SK-N-SH (cell line): ENCODE results near the gene ROBO4. TPM values are rescaled to one million over a fixed set of nuclear protein-coding genes. Genes with fewer than 3 reads are reported as not detected.
A peak's percentile ranks its signal among the peaks of the same experiment; 100 is the strongest.

ENCODE experiments used
- CTCF ChIA-PET: fragments of 300-600, 350-600 bp; formaldehyde crosslinking; extraction: SDS; loops from one replicate; lab custom pipeline; 2021; lab: Yijun Ruan, JAX
- POLR2A ChIA-PET: fragments of 350-600 bp; sonication (Branson Sonifier 250); formaldehyde crosslinking; extraction: SDS; loops from one replicate; lab custom pipeline; 2020; ENCODE audit warnings: antibody characterized with exemption, inconsistent platforms; lab: Yijun Ruan, JAX
- DNase-seq: peaks from one replicate; pipeline ENCODE4 v3.0.0; 2012
- H2AFZ ChIP-seq: fragments of 200-600 bp; sonication (generic); 2 replicates; pipeline ENCODE4 v1.8.1; 2016; ENCODE audit warnings: antibody characterized with exemption, mild to moderate bottlenecking, low read depth
- H3F3A ChIP-seq: fragments of 200-600 bp; sonication (generic); replicated peaks from 2 replicates; pipeline ENCODE3; 2016; ENCODE audit warnings: antibody characterized with exemption, mild to moderate bottlenecking; ENCODE audit not compliant: insufficient read depth
- H3K27ac ChIP-seq, 2 experiments: fragments of 200-500 bp in 1 of 2; fragments of 200-600 bp in 1 of 2; sonication (Bioruptor generic) in 1 of 2; sonication (generic), shearing (Covaris generic) in 1 of 2; 2 replicates each; pipeline versions ENCODE4 v1.5.1 to v1.6.1; 2014 to 2016; ENCODE audit warnings: low read depth in 2 of 2, inconsistent platforms in 1 of 2, low read length in 1 of 2, mild to moderate bottlenecking in 1 of 2, mixed read lengths in 1 of 2
- H3K27me3 ChIP-seq: fragments of 200-600 bp; sonication (generic), shearing (Covaris generic); 2 replicates; pipeline ENCODE4 v1.6.1; 2016; ENCODE audit warnings: mixed run types; ENCODE audit not compliant: insufficient read depth
- H3K36me3 ChIP-seq, 2 experiments: fragments of 200-500 bp in 1 of 2; fragments of 200-600 bp in 1 of 2; sonication (Bioruptor generic) in 1 of 2; sonication (generic) in 1 of 2; replicated peaks in 1 of 2; 2 replicates each; pipeline versions ENCODE3 to v1.5.1; 2014 to 2016; ENCODE audit warnings: low read length in 1 of 2, mild to moderate bottlenecking in 1 of 2; ENCODE audit not compliant: insufficient read depth in 2 of 2, control insufficient read depth in 1 of 2
- H3K4me1 ChIP-seq, 2 experiments: fragments of 200-500 bp in 1 of 2; fragments of 200-600 bp in 1 of 2; sonication (Bioruptor generic) in 1 of 2; sonication (generic), shearing (Covaris generic) in 1 of 2; 2 replicates each; pipeline versions ENCODE4 v1.5.1 to v1.6.1; 2014 to 2016; ENCODE audit warnings: low read depth in 1 of 2, low read length in 1 of 2, mixed run types in 1 of 2; ENCODE audit not compliant: insufficient read depth in 2 of 2, control insufficient read depth in 1 of 2
- H3K4me2 ChIP-seq: fragments of 200-600 bp; sonication (generic), shearing (Covaris generic); 2 replicates; pipeline ENCODE4 v1.6.1; 2017; ENCODE audit warnings: mixed run types
- H3K4me3 ChIP-seq, 2 experiments: fragments of 200-500 bp in 1 of 2; fragments of 200-600 bp in 1 of 2; sonication (Bioruptor generic) in 1 of 2; sonication (generic), shearing (Covaris generic) in 1 of 2; 2 replicates each; pipeline versions ENCODE4 v1.5.1 to v1.8.1; 2014 to 2016; ENCODE audit warnings: low read depth in 2 of 2, inconsistent platforms in 1 of 2, low read length in 1 of 2, mild to moderate bottlenecking in 1 of 2, mixed read lengths in 1 of 2, moderate library complexity in 1 of 2
- H3K79me2 ChIP-seq: fragments of 200-600 bp; sonication (generic); 2 replicates; pipeline ENCODE4 v1.8.1; 2017; ENCODE audit warnings: mild to moderate bottlenecking; ENCODE audit not compliant: insufficient read depth
- H3K9ac ChIP-seq: fragments of 200-600 bp; sonication (generic); 2 replicates; pipeline ENCODE4 v1.6.1; 2017; ENCODE audit warnings: mixed run types
- H3K9me2 ChIP-seq: fragments of 200-600 bp; sonication (generic); 2 replicates; pipeline ENCODE4 v1.6.1; 2017; ENCODE audit warnings: mixed run types
- H3K9me3 ChIP-seq: fragments of 200-600 bp; sonication (generic); 2 replicates; pipeline ENCODE4 v1.6.1; 2017; ENCODE audit warnings: mixed run types, mild to moderate bottlenecking, moderate library complexity
- H4K20me1 ChIP-seq: fragments of 200-600 bp; sonication (generic); 2 replicates; pipeline ENCODE4 v1.6.1; 2017; ENCODE audit warnings: mild to moderate bottlenecking, mixed run types; ENCODE audit not compliant: insufficient read depth
- CTCF ChIP-seq: fragments of 200-600 bp; sonication (generic); IDR thresholded peaks from 2 replicates; pipeline ENCODE4 v1.6.1; 2017; ENCODE audit warnings: antibody characterized with exemption, mild to moderate bottlenecking, moderate library complexity
- EZH2phosphoT487 ChIP-seq: fragments of 200-600 bp; sonication (generic); IDR thresholded peaks from 2 replicates; pipeline ENCODE4 v1.6.1; 2017; ENCODE audit warnings: low read depth, mixed run types, mild to moderate bottlenecking, antibody characterized with exemption, moderate library complexity, borderline replicate concordance
- GABPA ChIP-seq: IDR thresholded peaks from 2 replicates; pipeline ENCODE4 v1.4.0; 2012; ENCODE audit warnings: low read depth, mild to moderate bottlenecking
- GATA2 ChIP-seq: sonication (generic); formaldehyde crosslinking; IDR thresholded peaks from 2 replicates; pipeline ENCODE4 v1.5.0; 2020; ENCODE audit warnings: mild to moderate bottlenecking, missing genetic modification reagents
- JUND ChIP-seq: IDR thresholded peaks from 2 replicates; pipeline ENCODE4 v1.4.0; 2012
- MEF2A ChIP-seq: IDR thresholded peaks from 2 replicates; pipeline ENCODE4 v1.4.0; 2012; ENCODE audit warnings: low read depth, borderline replicate concordance
- RAD21 ChIP-seq: IDR thresholded peaks from 2 replicates; pipeline ENCODE4 v1.6.1; 2012; ENCODE audit warnings: mild to moderate bottlenecking, low read length
- RCOR1 ChIP-seq: fragments of 150-350 bp; IDR thresholded peaks from 2 replicates; pipeline ENCODE4 v1.6.1; 2017; ENCODE audit warnings: antibody characterized with exemption, low read length
- REST ChIP-seq: IDR thresholded peaks from 2 replicates; pipeline ENCODE4 v1.6.1; 2012; ENCODE audit warnings: mild to moderate bottlenecking, low read depth, low read length, moderate library complexity
- TAF1 ChIP-seq: IDR thresholded peaks from 2 replicates; pipeline ENCODE4 v1.6.1; 2012; ENCODE audit warnings: low read depth, mild to moderate bottlenecking, low read length, moderate library complexity, borderline replicate concordance
- WGBS: methylation state at CpG from one replicate; pipeline ENCODE4 v1.1.6; 2017; ENCODE audit warnings: low lambda C conversion rate; 5-methylcytosine and 5-hydroxymethylcytosine counted together
- polyA plus RNA-seq, 3 experiments: library from polyadenylated mRNA; depleted of rRNA; stranded (reverse); fragments of >200 nt; gene quantifications; 2 replicates each; pipeline ENCODE4 v1.2.3, GENCODE V29; 2012
- TF ChIP-seq, protein P1 (sequence below): IDR thresholded peaks from 2 replicates; pipeline ENCODE4 v1.4.0; 2012; ENCODE audit warnings: low read depth, borderline replicate concordance
- TF ChIP-seq, protein P2 (sequence below): fragments of 150-350 bp; IDR thresholded peaks from 2 replicates; pipeline ENCODE4 v1.6.1; 2016; ENCODE audit warnings: mild to moderate bottlenecking, low read depth, low read length

ROBO4 gene
- polyA plus RNA-seq, 1 of the 3 experiments (the other 2 are of a cell fraction) = 0.95 TPM

DNA sequence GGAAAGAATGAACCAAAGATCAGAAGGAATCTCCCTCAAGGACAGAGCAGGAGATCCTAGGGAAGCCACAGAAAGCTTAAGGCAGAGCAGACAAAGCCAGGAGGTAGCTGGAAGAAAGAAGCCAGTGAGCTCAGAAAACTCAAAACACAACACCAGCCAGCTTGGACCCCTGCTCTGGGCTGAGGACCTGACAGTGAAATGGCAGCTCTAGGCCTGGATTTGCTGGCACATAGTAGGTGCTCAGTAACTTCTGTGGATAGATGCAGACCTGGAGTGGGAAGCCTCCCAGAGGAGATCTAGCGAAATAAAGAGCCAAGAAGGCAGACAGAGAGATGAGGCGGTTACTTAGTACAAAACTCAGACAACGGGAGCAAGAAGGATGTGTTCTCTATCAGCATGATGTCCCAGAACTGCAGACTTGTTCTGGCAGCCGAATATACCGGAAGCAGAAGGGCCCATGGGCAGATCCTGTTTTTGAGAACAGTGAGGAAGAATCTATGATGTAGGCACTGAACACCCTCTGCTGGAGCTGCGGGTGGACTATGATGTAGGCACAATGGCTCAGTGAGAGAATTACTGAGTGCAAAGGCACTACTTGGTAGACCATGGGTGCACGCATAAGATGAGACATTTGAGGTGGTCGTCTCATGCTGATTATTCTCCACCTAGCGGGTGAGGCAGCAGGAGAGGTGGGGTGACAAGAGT is 4.8 kb downstream of the ROBO4 start:
- Histone ChIP-seq H3K9me2 (no peaks in the 10 kb centered on the region), H3F3A (peaks cover 6% of the 10 kb centered on the region), H3K27ac (no peak overlapping the region), H3K4me1 (peaks cover 0 to 11% of the 10 kb centered on the region in 2 experiments; a peak in 2 of 4 replicates), H3K9ac (no peak overlapping the region), H3K4me3 (no peak overlapping the region), H4K20me1 (no peaks in the 10 kb centered on the region), H3K36me3 (no peaks in the 10 kb centered on the region), H3K4me2 (no peak overlapping the region), H3K79me2 (no peaks in the 10 kb centered on the region), H3K9me3 (no peaks in the 10 kb centered on the region), H3K27me3 (no peaks in the 10 kb centered on the region), H2AFZ (no peak overlapping the region)
- CTCF ChIA-PET = interaction anchor here (0.9 to 1.2 kb wide), 3 partner anchors 17 to 56 kb away, joined by 3 read pairs; no protein-coding TSS in a partner anchor
- peak; percentile 6 for DNase-seq
- no peak for TF ChIP-seq GATA2 (CRISPR knock-in tag)
- no peak for TF ChIP-seq CTCF
- no peak for TF ChIP-seq REST
- TF ChIP-seq MEF2A = no peak
- POLR2A ChIA-PET = no interaction called here
- 88% methylated on average over 9 of the region's 9 CpGs for WGBS

GRCh38 chr11:124892146-124892545 is 5.5 kb downstream of the ROBO4 start:
- H4K20me1 ChIP-seq = no peaks in the 10 kb centered on the region
- no peak overlapping the region for H3K4me3 ChIP-seq
- no peak overlapping the region for H3K27ac ChIP-seq
- H3K4me1 ChIP-seq = peaks cover 0 to 4% of the 10 kb centered on the region in 2 experiments; a peak in 1 of 4 replicates
- no peaks in the 10 kb centered on the region for H3K9me2 ChIP-seq
- H3K4me2 ChIP-seq = no peak overlapping the region
- no peaks in the 10 kb centered on the region for H3K79me2 ChIP-seq
- POLR2A ChIA-PET = no interaction called here
- CTCF ChIA-PET = interaction anchor here (0.7 to 1.5 kb wide), 3 partner anchors 10 to 54 kb away, joined by 3 to 4 read pairs (median 3); no protein-coding TSS in a partner anchor
- no peaks in the 10 kb centered on the region for H3K27me3 ChIP-seq
- WGBS = 96% methylated on average over 2 of the region's 2 CpGs
- H3K36me3 ChIP-seq = no peaks in the 10 kb centered on the region
- no peaks in the 10 kb centered on the region for H3K9me3 ChIP-seq
- H3K9ac ChIP-seq = no peak overlapping the region
- DNase-seq = peak; percentile 4
- H3F3A ChIP-seq = no peaks in the 10 kb centered on the region
- no peak overlapping the region for H2AFZ ChIP-seq
- TF ChIP-seq, protein P1, sequence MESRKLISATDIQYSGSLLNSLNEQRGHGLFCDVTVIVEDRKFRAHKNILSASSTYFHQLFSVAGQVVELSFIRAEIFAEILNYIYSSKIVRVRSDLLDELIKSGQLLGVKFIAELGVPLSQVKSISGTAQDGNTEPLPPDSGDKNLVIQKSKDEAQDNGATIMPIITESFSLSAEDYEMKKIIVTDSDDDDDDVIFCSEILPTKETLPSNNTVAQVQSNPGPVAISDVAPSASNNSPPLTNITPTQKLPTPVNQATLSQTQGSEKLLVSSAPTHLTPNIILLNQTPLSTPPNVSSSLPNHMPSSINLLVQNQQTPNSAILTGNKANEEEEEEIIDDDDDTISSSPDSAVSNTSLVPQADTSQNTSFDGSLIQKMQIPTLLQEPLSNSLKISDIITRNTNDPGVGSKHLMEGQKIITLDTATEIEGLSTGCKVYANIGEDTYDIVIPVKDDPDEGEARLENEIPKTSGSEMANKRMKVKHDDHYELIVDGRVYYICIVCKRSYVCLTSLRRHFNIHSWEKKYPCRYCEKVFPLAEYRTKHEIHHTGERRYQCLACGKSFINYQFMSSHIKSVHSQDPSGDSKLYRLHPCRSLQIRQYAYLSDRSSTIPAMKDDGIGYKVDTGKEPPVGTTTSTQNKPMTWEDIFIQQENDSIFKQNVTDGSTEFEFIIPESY = no peak
- no peak for TF ChIP-seq GABPA
- TF ChIP-seq TAF1 = no peak
- no peak for TF ChIP-seq JUND
- TF ChIP-seq RCOR1 = no peak
- TF ChIP-seq, protein P2, sequence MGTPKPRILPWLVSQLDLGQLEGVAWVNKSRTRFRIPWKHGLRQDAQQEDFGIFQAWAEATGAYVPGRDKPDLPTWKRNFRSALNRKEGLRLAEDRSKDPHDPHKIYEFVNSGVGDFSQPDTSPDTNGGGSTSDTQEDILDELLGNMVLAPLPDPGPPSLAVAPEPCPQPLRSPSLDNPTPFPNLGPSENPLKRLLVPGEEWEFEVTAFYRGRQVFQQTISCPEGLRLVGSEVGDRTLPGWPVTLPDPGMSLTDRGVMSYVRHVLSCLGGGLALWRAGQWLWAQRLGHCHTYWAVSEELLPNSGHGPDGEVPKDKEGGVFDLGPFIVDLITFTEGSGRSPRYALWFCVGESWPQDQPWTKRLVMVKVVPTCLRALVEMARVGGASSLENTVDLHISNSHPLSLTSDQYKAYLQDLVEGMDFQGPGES = no peak
- no peak for TF ChIP-seq RAD21
- no peak for TF ChIP-seq EZH2phosphoT487
- TF ChIP-seq REST = no peak
